Loucy (cell line): ENCODE results near the gene MACROH2A2.
A peak's percentile ranks its signal among the peaks of the same experiment; 100 is the strongest.
"Not testable (repeated sequence)": the region's sequence is repeated elsewhere in the genome, so short reads cannot be mapped to it uniquely, and the experiment has no call there.

ENCODE experiments used
- H2AFZ ChIP-seq: fragments of 200-600 bp; sonication (generic); 2 replicates; pipeline ENCODE4 v1.6.0; 2016; ENCODE audit warnings: antibody characterized with exemption, mild to moderate bottlenecking, low read length, moderate library complexity
- H3F3A ChIP-seq: fragments of 200-600 bp; 2 replicates; pipeline ENCODE4 v1.6.0; 2016; ENCODE audit warnings: antibody characterized with exemption, low read depth, mild to moderate bottlenecking
- H3K27me3 ChIP-seq: fragments of 200-600 bp; sonication (generic); 2 replicates; pipeline ENCODE4 v1.6.1; 2014; ENCODE audit warnings: low read length, mild to moderate bottlenecking; ENCODE audit not compliant: insufficient read depth, poor library complexity, severe bottlenecking
- H3K36me3 ChIP-seq: fragments of 200-600 bp; sonication (generic); 2 replicates; pipeline ENCODE4 v1.6.1; 2016; ENCODE audit warnings: low read length; ENCODE audit not compliant: insufficient read depth
- H3K4me1 ChIP-seq: fragments of 200-600 bp; sonication (generic); 2 replicates; pipeline ENCODE4 v1.5.1; 2014; ENCODE audit warnings: low read length, mild to moderate bottlenecking; ENCODE audit not compliant: insufficient read depth, poor library complexity, severe bottlenecking
- H3K4me2 ChIP-seq: fragments of 200-600 bp; sonication (generic); 2 replicates; pipeline ENCODE4 v1.6.0; 2014; ENCODE audit warnings: antibody characterized with exemption, low read length, low read depth, mild to moderate bottlenecking; ENCODE audit not compliant: poor library complexity, severe bottlenecking
- H3K4me3 ChIP-seq: fragments of 200-600 bp; sonication (generic); 2 replicates; pipeline ENCODE4 v1.5.1; 2014; ENCODE audit warnings: low read length, mild to moderate bottlenecking, mixed read lengths; ENCODE audit not compliant: poor library complexity, severe bottlenecking
- H3K79me2 ChIP-seq: fragments of 200-600 bp; sonication (generic); 2 replicates; pipeline ENCODE4 v1.6.1; 2014; ENCODE audit warnings: low read length; ENCODE audit not compliant: insufficient read depth
- H3K9ac ChIP-seq: fragments of 200-600 bp; sonication (generic); 2 replicates; pipeline ENCODE4 v1.6.0; 2014; ENCODE audit warnings: mild to moderate bottlenecking, low read depth, low read length, moderate library complexity; ENCODE audit not compliant: poor library complexity, severe bottlenecking
- H3K9me2 ChIP-seq: fragments of 200-600 bp; sonication (generic); replicated peaks from 2 replicates; pipeline ENCODE4 v1.6.1; 2016; ENCODE audit warnings: low read depth, low read length, mixed read lengths
- H3K9me3 ChIP-seq: fragments of 200-600 bp; sonication (generic); 2 replicates; pipeline ENCODE4 v1.6.1; 2014; ENCODE audit warnings: mild to moderate bottlenecking, antibody characterized with exemption, low read length, low read depth; ENCODE audit not compliant: insufficient read depth
- H4K20me1 ChIP-seq: fragments of 200-600 bp; sonication (generic); 2 replicates; pipeline ENCODE4 v1.6.0; 2014; ENCODE audit warnings: antibody characterized with exemption, low read length, mild to moderate bottlenecking; ENCODE audit not compliant: insufficient read depth, poor library complexity, severe bottlenecking
- EZH2phosphoT487 ChIP-seq: fragments of 200-600 bp; IDR thresholded peaks from 2 replicates; pipeline ENCODE4 v1.6.1; 2018; ENCODE audit warnings: antibody characterized with exemption, mild to moderate bottlenecking, moderate library complexity, borderline replicate concordance
- TF ChIP-seq, protein P1 (sequence below): fragments of 200-600 bp; sonication (generic); conservative IDR thresholded peaks from 2 replicates; pipeline ENCODE4 v1.5.1; 2014; ENCODE audit warnings: mild to moderate bottlenecking, antibody characterized with exemption, low read length

The MACROH2A2 gene

DNA sequence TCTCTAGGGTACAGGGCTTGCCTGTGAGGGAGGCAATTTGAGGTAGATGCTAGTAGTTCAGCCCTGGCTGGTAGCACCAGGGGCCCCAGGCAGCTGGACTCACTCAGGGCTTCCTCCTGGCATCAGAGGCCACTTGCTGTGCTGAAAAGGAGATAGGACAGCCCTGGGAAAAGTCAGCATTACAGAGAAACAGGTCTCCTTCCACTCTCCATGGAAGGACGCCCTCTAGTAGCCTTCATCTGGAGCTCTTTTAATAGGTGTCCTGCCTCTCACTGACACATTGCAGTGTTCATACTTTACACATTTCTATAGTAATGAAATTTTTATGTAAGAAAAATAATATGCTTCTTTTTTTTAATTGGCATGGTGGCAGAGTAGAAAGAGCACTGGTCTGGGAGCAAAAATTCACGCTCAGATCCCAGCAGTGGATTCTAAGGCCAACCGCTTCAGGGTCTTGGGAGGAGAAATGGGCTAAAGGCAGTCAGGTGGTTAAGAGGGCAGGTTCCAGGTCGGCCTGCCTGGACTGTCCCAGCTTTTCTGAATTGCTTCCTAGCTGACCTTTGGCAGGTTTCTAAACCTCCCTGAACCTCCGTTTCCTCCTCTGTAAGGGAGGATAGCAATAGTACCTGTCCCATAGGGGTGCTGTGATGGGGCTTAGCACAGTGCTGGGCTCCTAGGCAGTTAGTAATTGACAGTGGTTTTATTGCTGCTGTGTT, 44.2 kb downstream of the MACROH2A2 start:
- no peaks in the 10 kb centered on the region for H3K79me2 ChIP-seq
- no peaks in the 10 kb centered on the region for H3F3A ChIP-seq
- H3K9ac ChIP-seq, result no peak overlapping the region
- H3K4me3 ChIP-seq, result no peak overlapping the region
- H3K9me2 ChIP-seq, result no peaks in the 10 kb centered on the region
- H4K20me1 ChIP-seq, result no peaks in the 10 kb centered on the region
- H3K27me3 ChIP-seq, result no peaks in the 10 kb centered on the region
- no peak overlapping the region for H2AFZ ChIP-seq
- peak overlapping the region; percentile 26 for H3K4me2 ChIP-seq
- no peaks in the 10 kb centered on the region for H3K9me3 ChIP-seq
- TF ChIP-seq, protein P1, sequence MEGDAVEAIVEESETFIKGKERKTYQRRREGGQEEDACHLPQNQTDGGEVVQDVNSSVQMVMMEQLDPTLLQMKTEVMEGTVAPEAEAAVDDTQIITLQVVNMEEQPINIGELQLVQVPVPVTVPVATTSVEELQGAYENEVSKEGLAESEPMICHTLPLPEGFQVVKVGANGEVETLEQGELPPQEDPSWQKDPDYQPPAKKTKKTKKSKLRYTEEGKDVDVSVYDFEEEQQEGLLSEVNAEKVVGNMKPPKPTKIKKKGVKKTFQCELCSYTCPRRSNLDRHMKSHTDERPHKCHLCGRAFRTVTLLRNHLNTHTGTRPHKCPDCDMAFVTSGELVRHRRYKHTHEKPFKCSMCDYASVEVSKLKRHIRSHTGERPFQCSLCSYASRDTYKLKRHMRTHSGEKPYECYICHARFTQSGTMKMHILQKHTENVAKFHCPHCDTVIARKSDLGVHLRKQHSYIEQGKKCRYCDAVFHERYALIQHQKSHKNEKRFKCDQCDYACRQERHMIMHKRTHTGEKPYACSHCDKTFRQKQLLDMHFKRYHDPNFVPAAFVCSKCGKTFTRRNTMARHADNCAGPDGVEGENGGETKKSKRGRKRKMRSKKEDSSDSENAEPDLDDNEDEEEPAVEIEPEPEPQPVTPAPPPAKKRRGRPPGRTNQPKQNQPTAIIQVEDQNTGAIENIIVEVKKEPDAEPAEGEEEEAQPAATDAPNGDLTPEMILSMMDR, result no peak
- no peak for TF ChIP-seq EZH2phosphoT487
- peaks cover 11% of the 10 kb centered on the region; the same call in 1 of the 2 replicates for H3K36me3 ChIP-seq
- peaks cover 38% of the 10 kb centered on the region for H3K4me1 ChIP-seq

DNA sequence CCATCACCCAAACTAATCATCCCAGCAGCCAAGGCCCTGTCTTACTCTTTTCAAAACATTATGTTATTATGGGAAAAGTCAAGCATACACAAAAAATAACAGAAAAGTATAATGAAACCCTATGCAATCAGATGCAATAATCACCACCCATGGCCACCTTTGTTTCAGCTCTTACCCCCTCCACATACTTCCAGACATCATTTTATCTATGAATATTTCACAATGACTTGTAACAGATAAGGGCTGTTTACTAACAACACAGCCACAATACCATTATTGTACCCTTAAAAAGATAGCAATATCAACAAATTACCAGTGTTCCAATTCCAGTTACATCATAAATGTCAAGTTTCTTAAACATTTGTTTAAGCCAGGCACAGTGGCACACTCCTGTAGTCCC, 44.8 kb downstream of the MACROH2A2 start:
- Histone ChIP-seq H3K9me2 (no peaks in the 10 kb centered on the region), H4K20me1 (no peaks in the 10 kb centered on the region), H3K4me1 (peaks cover 32% of the 10 kb centered on the region), H3K9ac (no peak overlapping the region), H3K36me3 (peaks cover 11% of the 10 kb centered on the region; the same call in 1 of the 2 replicates), H3K9me3 (no peaks in the 10 kb centered on the region), H3K79me2 (no peaks in the 10 kb centered on the region), H2AFZ (no peak overlapping the region), H3F3A (no peaks in the 10 kb centered on the region), H3K4me3 (no peak overlapping the region), H3K4me2 (no peak overlapping the region), H3K27me3 (no peaks in the 10 kb centered on the region)
- TF ChIP-seq EZH2phosphoT487, result no peak
- TF ChIP-seq, protein P1, result no peak

DNA sequence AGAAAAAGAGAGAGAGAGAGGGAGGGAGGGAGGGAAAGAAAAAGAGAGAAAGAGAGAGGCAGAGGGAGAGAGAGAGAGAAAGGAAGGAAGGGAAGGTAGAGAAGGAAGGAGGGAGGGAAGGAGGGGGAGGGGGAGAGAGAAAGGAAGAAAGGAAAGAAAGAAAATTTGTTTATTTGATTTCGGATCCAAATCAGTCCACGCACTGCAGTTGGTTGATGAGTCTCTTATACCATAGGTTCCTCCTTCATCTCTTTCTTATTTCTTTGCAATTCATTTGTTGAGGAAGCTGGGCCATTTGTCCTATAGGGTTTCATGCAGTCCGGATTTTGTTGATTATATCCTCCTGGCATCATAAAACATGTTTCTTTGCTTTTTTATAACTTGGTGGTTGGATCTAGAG, 45.6 kb downstream of the MACROH2A2 start:
- Histone ChIP-seq H3K36me3 (peaks cover 11% of the 10 kb centered on the region; the same call in 1 of the 2 replicates), H3K9me2 (no peaks in the 10 kb centered on the region), H2AFZ (no peak overlapping the region), H4K20me1 (no peaks in the 10 kb centered on the region), H3K4me2 (no peak overlapping the region), H3K9ac (no peak overlapping the region), H3K79me2 (no peaks in the 10 kb centered on the region), H3K27me3 (no peaks in the 10 kb centered on the region), H3F3A (no peaks in the 10 kb centered on the region), H3K4me3 (no peak overlapping the region), H3K9me3 (no peaks in the 10 kb centered on the region), H3K4me1 (peaks cover 24% of the 10 kb centered on the region)
- TF ChIP-seq EZH2phosphoT487, result no peak
- TF ChIP-seq, protein P1, result no peak

DNA sequence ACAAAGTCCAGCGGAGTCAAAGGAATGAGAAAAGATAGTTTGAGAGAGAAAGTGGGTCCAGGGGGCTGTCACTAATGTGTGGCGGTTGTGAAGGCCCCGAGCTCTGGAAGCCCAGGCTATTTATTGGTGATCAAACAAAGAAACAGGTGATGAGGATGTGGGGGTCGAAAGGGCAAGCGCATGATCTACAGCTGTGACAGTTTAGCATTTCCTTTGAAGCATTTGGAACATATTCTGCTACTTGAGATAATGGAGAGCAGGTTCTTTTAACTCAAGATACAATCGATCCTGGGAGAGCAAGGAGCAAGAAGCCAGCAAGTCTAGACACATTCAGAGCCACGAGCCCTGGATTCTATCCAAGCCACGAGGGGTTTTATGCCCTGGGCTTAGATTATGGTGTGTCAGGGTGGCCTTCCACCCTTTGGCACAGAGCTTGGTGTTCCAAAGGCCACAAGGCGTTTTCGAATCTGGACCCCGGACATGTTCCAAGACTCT, 48.5 kb downstream of the MACROH2A2 start:
- H3K9me2 ChIP-seq, H3K4me3 ChIP-seq, H3K79me2 ChIP-seq, H3K9me3 ChIP-seq, H3K27me3 ChIP-seq, H3K36me3 ChIP-seq, H2AFZ ChIP-seq, H3K9ac ChIP-seq, H4K20me1 ChIP-seq, H3K4me1 ChIP-seq, H3K4me2 ChIP-seq, H3F3A ChIP-seq: not testable (repeated sequence)
